ENCODE measurements around the gene CTNNA3.

- TF ChIP-seq CTCF (IDR thresholded peaks at IDR 0.05; ENCODE audit: low read depth, low read length, poor library complexity, severe bottlenecking), result no peak
- TF ChIP-seq EZH2phosphoT487 (IDR thresholded peaks at IDR 0.05; ENCODE audit: borderline replicate concordance, low read length), result no peak
These were observed 861.2 kb downstream of the CTNNA3 start for GRCh38 chr10:66834802-66835201.

Data from DOHH2 (cell line).